Prostate gland (tissue), 2 donors: ENCODE measurements around the gene FAM234A.

ENCODE experiments used
- POLR2A ChIP-seq: fragments of 450-650 bp; IDR thresholded peaks from one replicate; pipeline ENCODE4 v1.6.1; 2016; ENCODE audit warnings: antibody characterized with exemption, mild to moderate bottlenecking
- POLR2AphosphoS5 ChIP-seq: sonication (generic); formaldehyde crosslinking; IDR thresholded peaks from one replicate; pipeline ENCODE4 v1.6.1; 2017; ENCODE audit warnings: antibody characterized with exemption
- TF ChIP-seq, protein P1 (sequence below), 4 experiments: fragments of 200-600 bp in 2 of 4; fragments of 450-650 bp in 2 of 4; sonication (generic) in 2 of 4; IDR thresholded peaks; 1 replicate in 3 of 4; 2 replicates in 1 of 4; pipeline ENCODE4 v1.5.1; 2016 to 2019; ENCODE audit warnings: antibody characterized with exemption in 4 of 4, mild to moderate bottlenecking in 2 of 4, moderate library complexity in 2 of 4

DNA sequence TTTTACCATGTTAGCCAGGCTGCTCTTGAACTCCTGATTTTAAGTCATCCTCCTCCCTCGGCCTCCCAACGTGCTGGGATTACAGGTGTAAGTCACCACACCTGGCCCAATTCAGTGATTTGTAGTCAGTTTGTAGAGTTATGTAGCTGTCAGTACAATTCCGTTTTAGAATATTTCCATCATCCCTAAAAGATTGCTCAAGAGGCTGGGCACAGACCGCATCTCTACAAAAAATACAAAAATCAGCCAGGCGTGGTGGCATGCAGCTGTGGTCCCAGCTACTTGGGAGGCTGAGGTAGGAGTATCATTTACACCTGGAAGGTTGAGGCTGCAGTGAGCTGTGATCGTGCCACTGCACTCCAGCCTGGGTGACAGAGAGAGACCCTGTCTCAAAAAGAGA is 20.6 kb downstream of the FAM234A start:
- TF ChIP-seq POLR2A (no peak), POLR2AphosphoS5 (no peak)
- TF ChIP-seq, protein P1, sequence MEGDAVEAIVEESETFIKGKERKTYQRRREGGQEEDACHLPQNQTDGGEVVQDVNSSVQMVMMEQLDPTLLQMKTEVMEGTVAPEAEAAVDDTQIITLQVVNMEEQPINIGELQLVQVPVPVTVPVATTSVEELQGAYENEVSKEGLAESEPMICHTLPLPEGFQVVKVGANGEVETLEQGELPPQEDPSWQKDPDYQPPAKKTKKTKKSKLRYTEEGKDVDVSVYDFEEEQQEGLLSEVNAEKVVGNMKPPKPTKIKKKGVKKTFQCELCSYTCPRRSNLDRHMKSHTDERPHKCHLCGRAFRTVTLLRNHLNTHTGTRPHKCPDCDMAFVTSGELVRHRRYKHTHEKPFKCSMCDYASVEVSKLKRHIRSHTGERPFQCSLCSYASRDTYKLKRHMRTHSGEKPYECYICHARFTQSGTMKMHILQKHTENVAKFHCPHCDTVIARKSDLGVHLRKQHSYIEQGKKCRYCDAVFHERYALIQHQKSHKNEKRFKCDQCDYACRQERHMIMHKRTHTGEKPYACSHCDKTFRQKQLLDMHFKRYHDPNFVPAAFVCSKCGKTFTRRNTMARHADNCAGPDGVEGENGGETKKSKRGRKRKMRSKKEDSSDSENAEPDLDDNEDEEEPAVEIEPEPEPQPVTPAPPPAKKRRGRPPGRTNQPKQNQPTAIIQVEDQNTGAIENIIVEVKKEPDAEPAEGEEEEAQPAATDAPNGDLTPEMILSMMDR (IDR thresholded peaks at IDR 0.05): no peak
